ENCODE data around the gene HS3ST5.

DNA sequence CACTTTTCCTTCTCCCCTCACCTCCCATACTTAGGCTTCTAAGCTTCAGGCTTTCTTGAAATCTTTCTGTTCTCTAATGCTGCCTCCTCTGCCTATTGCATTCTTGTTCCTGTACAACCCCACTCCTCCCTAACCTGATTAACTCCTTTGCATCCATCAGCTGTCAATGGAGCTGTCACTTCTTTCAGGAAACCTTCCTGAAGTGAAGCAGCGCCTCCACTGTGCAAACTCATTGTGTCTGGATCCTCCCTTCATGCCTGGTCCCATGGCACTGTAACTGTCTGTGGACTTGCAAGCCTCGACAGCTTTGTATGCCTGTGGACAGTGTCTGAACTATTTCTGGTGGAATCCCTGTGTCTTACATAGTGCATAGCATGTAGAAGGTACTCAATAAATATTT, 185.0 kb downstream of the HS3ST5 start:
- no peak for TF ChIP-seq POLR2A (IDR thresholded peaks at IDR 0.05)
- TF ChIP-seq, protein P1, sequence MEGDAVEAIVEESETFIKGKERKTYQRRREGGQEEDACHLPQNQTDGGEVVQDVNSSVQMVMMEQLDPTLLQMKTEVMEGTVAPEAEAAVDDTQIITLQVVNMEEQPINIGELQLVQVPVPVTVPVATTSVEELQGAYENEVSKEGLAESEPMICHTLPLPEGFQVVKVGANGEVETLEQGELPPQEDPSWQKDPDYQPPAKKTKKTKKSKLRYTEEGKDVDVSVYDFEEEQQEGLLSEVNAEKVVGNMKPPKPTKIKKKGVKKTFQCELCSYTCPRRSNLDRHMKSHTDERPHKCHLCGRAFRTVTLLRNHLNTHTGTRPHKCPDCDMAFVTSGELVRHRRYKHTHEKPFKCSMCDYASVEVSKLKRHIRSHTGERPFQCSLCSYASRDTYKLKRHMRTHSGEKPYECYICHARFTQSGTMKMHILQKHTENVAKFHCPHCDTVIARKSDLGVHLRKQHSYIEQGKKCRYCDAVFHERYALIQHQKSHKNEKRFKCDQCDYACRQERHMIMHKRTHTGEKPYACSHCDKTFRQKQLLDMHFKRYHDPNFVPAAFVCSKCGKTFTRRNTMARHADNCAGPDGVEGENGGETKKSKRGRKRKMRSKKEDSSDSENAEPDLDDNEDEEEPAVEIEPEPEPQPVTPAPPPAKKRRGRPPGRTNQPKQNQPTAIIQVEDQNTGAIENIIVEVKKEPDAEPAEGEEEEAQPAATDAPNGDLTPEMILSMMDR (IDR thresholded peaks at IDR 0.05 in 8 of 11, conservative IDR thresholded peaks at IDR 0.05 in 3 of 11): no peak
